ENCODE results near the gene MAGOHB. TPM values are rescaled to one million over a fixed set of nuclear protein-coding genes. Genes with fewer than 3 reads are reported as not detected.

Gene MAGOHB
- total and polyA plus RNA-seq, 10 of the 15 experiments (the other 5 are each of a cell fraction or from before 2014, with no cell fraction given): 30.6 to 217 (median 55.2) TPM

DNA sequence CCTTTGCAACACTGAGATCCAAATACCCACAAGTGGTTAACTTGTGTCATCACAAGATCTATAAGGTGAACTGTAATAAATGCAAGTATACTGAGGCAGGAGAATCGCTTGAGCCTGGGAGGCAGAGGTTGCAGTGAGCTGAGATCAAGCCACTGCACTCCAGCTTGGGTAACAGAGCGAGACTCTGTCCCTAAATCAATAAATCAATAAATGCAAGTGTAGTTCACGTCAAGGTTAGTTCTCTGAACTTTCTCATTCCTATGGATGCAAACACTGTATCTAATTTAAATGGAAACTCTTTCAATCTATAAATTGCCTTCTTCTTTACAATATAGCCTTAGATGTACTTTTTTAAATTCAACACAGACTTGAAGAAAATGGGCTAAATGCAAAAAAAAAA lies 3.2 kb downstream of the MAGOHB start (continued):
- TF ChIP-seq, protein P1, sequence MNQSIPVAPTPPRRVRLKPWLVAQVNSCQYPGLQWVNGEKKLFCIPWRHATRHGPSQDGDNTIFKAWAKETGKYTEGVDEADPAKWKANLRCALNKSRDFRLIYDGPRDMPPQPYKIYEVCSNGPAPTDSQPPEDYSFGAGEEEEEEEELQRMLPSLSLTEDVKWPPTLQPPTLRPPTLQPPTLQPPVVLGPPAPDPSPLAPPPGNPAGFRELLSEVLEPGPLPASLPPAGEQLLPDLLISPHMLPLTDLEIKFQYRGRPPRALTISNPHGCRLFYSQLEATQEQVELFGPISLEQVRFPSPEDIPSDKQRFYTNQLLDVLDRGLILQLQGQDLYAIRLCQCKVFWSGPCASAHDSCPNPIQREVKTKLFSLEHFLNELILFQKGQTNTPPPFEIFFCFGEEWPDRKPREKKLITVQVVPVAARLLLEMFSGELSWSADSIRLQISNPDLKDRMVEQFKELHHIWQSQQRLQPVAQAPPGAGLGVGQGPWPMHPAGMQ (IDR thresholded peaks at IDR 0.05; ENCODE audit: borderline replicate concordance): no peak
- TF ChIP-seq ELK1 (IDR thresholded peaks at IDR 0.05; ENCODE audit: low read depth, low read length): no peak
- no peak for TF ChIP-seq BACH1 (IDR thresholded peaks at IDR 0.05; ENCODE audit: borderline replicate concordance)
- TF ChIP-seq, protein P2, sequence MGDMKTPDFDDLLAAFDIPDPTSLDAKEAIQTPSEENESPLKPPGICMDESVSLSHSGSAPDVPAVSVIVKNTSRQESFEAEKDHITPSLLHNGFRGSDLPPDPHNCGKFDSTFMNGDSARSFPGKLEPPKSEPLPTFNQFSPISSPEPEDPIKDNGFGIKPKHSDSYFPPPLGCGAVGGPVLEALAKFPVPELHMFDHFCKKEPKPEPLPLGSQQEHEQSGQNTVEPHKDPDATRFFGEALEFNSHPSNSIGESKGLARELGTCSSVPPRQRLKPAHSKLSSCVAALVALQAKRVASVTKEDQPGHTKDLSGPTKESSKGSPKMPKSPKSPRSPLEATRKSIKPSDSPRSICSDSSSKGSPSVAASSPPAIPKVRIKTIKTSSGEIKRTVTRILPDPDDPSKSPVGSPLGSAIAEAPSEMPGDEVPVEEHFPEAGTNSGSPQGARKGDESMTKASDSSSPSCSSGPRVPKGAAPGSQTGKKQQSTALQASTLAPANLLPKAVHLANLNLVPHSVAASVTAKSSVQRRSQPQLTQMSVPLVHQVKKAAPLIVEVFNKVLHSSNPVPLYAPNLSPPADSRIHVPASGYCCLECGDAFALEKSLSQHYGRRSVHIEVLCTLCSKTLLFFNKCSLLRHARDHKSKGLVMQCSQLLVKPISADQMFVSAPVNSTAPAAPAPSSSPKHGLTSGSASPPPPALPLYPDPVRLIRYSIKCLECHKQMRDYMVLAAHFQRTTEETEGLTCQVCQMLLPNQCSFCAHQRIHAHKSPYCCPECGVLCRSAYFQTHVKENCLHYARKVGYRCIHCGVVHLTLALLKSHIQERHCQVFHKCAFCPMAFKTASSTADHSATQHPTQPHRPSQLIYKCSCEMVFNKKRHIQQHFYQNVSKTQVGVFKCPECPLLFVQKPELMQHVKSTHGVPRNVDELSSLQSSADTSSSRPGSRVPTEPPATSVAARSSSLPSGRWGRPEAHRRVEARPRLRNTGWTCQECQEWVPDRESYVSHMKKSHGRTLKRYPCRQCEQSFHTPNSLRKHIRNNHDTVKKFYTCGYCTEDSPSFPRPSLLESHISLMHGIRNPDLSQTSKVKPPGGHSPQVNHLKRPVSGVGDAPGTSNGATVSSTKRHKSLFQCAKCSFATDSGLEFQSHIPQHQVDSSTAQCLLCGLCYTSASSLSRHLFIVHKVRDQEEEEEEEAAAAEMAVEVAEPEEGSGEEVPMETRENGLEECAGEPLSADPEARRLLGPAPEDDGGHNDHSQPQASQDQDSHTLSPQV (IDR thresholded peaks at IDR 0.05): no peak
- no peak for TF ChIP-seq POU2F2 (IDR thresholded peaks at IDR 0.05; ENCODE audit: borderline replicate concordance, low read depth, low read length)

Measured in GM12878 (cell line).